GM21360 (cell line): ENCODE measurements around the gene GLRA3.
"Not testable (repeated sequence)": the region's sequence is repeated elsewhere in the genome, so short reads cannot be mapped to it uniquely, and the experiment has no call there.

ENCODE experiments used
- ATAC-seq: cut with Tn5 transposase; IDR thresholded peaks from one replicate; pipeline ENCODE4 v1.9.1; 2021; ENCODE audit warnings: mild to moderate bottlenecking, moderate library complexity; ENCODE audit not compliant: unreplicated experiment

Gene GLRA3

DNA sequence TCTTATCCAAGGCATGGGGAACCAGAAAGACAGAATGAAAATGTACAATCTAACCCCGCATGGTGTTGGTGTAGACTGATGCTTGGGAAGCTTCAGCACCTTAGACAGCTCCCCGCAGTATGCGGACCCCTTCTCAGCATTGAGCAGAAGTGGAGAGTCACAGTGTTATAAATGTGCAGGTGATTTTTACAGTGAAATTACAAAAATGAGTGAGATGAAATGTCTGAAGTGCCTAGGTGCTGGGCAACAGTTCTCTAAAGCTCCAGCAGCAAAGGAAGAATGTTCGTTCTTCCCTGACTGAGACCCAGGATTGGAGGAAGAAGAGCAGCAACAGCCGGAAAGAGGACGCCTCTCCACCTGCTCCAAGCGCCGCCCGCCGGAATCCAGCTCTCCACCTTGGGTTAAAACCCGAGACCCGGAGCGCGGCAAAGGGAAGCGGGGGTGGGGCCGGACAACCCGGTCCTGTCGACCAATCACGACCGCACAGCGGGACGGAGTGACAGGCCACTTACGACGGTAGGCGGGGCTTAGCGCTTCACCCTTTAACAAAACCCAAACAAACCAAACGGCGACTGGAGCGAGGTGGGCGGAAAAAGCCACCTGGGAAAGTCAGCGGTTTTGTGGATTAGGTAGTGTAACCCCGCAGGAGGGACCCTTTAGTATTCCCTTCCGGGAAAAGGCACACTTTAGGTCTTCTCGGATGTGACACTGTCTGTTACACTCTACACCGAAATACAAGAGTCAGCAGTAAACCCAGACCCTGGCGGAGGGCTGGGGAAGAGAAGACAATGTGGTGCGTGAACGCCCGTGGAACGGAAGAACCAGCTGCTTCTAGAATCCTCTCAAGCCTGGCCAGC lies at the start of gene GLRA3:
GLRA3 (minus strand) TSS at position 403 of the 857 bp plus-strand sequence. CDS start 436 bp downstream, outside the sequence.
- peak; percentile 96 for ATAC-seq

GRCh38 chr4:174874898-174875297 lies 45.9 kb upstream of the GLRA3 start:
- ATAC-seq = no peak

GRCh38 chr4:174873931-174874330 lies 44.9 kb upstream of the GLRA3 start:
- ATAC-seq = no peak

GRCh38 chr4:174873146-174873545 lies 44.1 kb upstream of the GLRA3 start:
- not testable (repeated sequence) for ATAC-seq

GRCh38 chr4:174871407-174871806 lies 42.4 kb upstream of the GLRA3 start:
- ATAC-seq = no peak

DNA sequence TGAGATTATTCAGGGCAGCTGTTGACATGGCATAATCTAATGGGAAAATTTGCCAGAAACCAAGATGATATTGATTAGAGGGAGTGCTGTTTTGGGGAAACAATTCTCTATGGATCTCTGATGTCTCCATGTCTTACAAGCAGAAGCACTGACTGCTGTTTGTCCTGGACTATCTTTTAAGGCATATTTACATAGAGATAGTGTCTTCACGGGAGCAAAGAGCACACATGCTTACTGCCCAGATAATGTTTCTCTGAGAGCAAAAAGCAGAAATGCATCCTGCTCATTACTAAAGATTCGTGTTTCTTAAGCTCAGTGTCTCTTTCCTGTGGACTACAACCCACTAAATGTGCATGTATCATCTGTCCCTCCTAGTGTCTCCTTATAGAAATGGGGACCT lies 41.3 kb upstream of the GLRA3 start:
- no peak for ATAC-seq

- no peak for ATAC-seq
These were observed 40.3 kb upstream of the GLRA3 start for GRCh38 chr4:174869339-174869738.

- no peak for ATAC-seq
These were observed 38.9 kb upstream of the GLRA3 start for GRCh38 chr4:174867903-174868302.

GRCh38 chr4:174865418-174865985 lies 36.5 kb upstream of the GLRA3 start:
- no peak for ATAC-seq

GRCh38 chr4:174864031-174864430 lies 35.0 kb upstream of the GLRA3 start:
- no peak for ATAC-seq

- no peak for ATAC-seq
These were observed 31.5 kb upstream of the GLRA3 start for GRCh38 chr4:174860588-174860987.

GRCh38 chr4:174859904-174860303 lies 30.9 kb upstream of the GLRA3 start:
- peak; percentile 64 for ATAC-seq

DNA sequence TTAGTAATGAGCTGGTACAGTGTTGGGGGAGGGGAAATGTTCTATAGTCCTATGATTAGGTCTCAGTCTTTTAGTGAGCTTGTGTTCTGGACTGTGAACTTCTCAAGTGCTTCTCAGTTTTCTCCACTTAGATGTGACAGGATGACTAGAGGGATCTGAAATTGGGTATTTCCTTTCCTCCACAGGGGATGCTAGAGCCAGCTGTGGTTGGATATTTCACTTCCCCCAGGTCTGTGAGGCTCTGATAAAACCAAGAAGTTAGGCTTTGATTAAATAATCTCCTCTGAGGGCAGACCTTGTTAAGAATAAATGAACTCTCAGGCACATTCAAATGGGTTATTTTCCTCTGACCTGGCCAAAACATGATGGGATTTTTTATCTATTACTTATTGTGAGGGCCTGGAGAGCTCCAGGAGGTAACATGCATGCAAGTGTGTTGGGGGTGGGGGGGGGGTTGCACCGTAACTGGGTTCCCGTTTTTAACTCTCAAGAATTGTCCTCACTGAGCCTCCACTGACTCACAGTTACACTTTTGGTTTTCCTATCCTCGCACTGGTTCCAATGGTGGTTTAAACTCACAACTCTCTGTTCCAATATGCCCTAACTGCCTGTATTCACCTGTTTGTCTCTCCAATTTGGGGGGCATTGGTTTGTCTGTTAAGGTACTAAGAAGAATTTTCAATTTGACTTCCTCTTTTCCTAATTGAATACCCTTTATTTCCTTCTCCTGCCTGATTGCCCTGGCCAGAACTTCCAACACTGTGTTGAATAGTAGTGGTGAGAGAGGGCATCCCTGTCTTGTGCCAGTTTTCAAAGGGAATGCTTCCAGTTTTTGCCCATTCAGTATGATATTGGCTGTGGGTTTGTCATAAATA lies 28.1 kb upstream of the GLRA3 start:
- ATAC-seq = no peak

GRCh38 chr4:174855050-174855449 lies 26.0 kb upstream of the GLRA3 start:
- no peak for ATAC-seq

GRCh38 chr4:174853629-174854028 lies 24.6 kb upstream of the GLRA3 start:
- no peak for ATAC-seq

GRCh38 chr4:174848596-174848995 lies 19.5 kb upstream of the GLRA3 start:
- ATAC-seq = no peak

GRCh38 chr4:174847801-174848427 lies 18.9 kb upstream of the GLRA3 start:
- no peak for ATAC-seq

DNA sequence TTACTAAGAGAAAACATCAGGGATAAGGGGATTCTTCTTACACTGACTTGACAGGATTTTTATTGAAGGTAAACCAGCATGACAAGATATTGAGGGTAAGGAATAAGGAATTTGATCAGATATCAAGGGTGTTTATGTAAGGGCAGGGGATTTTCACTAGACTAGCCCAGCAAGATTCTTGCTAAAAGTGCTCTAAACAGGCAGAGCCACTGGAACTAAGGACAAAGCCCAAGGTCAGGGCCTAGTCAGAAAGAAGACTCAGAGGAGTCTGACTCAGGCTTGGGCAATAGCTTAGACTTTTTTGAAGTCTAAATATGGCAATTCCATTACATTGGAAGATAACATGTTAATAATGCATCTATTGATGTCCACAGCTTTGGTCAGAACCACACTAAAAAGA lies 6.5 kb upstream of the GLRA3 start:
- ATAC-seq = no peak

DNA sequence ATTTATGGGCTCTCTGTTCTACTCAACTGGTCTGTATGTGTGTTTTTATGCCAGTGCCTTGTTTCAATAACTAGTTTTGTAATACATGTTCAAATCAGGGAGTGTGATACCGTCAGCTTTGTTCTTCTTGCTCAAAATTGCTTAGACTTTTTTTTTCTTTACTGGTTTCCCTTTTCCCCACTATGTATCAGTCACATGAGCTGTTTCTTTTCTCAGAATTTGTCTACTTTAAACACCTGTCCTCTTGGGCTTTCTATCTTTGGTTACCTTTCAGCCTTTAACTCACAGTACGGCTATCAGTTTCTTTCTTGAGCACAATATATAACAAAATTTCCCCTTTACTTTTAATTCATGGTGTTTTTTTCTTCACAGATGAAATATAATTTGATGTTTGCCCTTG lies 5.4 kb upstream of the GLRA3 start:
- no peak for ATAC-seq

- no peak for ATAC-seq
These were observed 2.4 kb downstream of the GLRA3 start for GRCh38 chr4:174826660-174827059.

DNA sequence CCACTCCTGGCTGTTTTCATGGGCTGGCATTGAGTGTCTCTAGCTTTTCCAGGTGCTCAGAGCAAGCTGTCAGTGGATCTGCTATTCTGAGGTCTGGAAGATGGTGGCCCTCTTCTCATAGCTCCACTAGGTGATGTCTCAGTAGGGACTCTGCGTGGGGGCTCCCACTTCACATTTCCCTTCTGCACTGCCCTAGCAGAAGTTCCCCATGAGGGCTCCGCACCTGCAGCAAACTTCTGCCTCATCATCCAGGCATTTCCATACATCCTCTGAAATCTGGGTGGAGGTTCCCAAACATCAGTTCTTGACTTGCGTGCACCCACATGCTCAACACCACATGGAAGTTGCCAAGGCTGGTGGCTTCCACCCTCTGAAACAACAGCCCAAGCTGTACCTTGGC lies 13.8 kb downstream of the GLRA3 start:
- ATAC-seq = no peak
